IPS-NIHi7 (cell line): ENCODE data around the gene GDPD5.
"Not testable (repeated sequence)": the region's sequence is repeated elsewhere in the genome, so short reads cannot be mapped to it uniquely, and the experiment has no call there.

Experiments
- DNase-seq: peaks from one replicate; pipeline ENCODE4 v3.0.0; 2012; ENCODE audit warnings: mixed read lengths; ENCODE audit errors: extremely low spot score

Gene GDPD5

GRCh38 chr11:75429902-75430713 lies 95.6 kb downstream of the GDPD5 start:
- peak; percentile 77 for DNase-seq

- no peak for DNase-seq
Observed at GRCh38 chr11:75429641-75429901, 96.2 kb downstream of the GDPD5 start.

- no peak for DNase-seq
Observed at GRCh38 chr11:75428989-75429640, 96.6 kb downstream of the GDPD5 start.

DNA sequence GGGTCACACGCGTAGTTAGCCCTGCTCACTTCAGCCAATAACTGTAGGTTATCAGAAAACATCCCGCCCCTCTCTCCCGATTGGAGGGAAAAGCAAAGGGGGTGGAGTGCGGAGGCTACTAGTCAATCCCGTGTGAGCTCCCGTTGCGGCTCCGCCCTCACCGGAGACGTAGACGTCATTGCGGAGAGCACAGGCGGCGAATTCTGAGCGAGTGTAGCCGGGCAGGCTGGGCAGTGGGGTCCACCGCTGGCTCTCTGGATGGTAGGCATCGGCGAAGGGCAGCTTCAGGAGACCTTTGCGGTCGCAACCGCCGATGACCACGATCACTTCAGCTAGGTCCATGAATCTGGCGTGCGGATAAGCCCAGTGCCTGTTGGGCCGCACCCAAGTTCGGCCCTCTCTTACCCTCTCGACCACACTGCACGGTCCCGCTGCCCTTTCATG lies 97.4 kb downstream of the GDPD5 start:
- DNase-seq = peak; percentile 78

DNA sequence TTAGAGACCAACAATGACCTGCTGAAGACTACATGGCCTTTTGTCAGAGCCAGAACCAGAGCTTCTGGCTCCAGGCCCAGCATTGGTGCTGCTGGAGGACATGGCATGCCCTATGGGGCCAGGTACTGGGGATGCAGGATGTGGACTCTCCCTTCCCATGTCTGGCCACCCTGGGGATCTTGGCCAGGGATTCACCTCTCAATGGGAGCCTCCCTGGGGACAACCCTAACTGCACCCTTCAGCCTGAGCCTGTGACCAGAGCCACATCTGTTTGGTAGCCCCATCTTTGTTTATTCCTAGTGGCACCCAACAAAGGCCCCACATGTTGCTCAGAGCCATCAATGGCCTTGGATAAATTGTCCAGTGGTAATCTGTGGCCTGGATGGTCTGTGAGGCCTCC lies 98.6 kb downstream of the GDPD5 start:
- DNase-seq = no peak

DNA sequence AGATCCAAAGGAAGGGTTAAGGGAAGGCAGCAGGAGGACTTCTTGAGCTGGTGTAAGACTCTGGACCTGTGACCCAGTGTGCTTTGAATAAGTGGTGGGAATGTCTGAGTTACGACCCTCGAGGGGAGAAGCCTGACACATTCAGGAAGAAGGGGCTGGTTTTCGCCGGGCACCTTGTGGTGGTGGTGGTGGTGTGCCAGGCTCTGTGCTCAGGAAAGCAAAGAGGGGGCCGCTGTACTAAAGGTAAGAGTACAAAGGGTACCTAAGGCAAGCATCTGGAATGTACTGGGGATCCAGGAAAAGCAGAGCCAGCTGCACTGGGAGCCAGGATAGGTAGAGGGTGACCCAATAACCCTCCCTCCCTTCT lies 99.0 kb downstream of the GDPD5 start:
- DNase-seq = no peak

- peak; percentile 89 for DNase-seq
Observed at GRCh38 chr11:75425422-75425821, 100.3 kb downstream of the GDPD5 start.

DNA sequence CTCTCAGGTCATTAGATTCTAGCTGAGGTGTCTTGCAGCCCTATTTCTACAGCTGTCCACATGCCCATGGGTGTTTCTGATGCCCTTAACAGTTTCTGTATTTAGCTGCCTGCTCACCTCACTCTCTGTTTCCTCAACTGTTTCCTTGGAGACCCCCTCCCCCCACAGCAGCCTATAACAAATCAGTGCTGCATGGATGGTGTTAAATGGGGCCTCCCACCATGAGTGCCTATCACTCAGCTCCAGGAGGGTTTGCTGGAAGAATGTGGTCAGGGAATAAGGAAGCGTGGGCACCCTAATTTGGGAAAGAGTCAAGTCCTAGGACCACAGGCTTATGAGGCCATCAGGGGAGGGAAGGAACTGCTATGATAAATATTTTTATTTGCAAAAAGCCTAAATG lies 101.3 kb downstream of the GDPD5 start:
- DNase-seq = no peak

DNA sequence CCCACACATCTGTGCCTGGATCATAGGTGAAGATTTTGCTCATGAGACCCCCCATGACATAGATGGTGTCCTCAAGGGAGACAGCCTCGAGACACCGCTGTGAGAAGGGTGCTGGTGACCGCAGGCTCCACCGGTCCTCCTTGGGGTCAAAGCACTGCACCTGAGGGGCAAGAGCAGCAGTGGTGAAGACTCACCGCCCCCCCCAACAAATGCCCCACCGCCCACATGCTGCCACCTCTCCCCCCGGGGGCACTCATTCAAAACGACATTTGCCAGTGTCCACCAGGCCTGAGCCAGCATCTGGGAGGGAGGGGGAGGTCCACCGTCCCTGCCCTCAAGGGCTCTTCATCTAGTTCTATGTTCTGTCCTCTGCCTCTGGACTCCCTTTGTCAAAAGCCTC lies 102.0 kb downstream of the GDPD5 start:
- DNase-seq = no peak

- no peak for DNase-seq
Observed at GRCh38 chr11:75422248-75423231, 103.2 kb downstream of the GDPD5 start.

DNA sequence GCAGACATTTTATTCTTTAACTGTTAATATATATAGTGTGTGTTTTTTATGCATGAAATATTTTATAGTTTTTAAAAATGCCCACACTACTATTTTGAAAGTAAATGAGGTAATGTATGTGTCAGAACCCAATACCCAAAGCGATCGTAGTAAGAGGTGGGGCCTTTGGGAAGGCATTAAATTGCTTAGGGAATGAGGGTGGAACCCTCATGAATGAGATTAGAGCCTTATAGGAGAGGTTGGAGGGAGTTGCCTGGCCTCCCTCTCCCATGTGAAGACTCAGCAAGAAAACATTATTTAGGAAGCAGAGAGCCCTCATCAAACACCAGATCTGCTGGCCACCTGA lies 103.9 kb downstream of the GDPD5 start:
- no peak for DNase-seq

DNA sequence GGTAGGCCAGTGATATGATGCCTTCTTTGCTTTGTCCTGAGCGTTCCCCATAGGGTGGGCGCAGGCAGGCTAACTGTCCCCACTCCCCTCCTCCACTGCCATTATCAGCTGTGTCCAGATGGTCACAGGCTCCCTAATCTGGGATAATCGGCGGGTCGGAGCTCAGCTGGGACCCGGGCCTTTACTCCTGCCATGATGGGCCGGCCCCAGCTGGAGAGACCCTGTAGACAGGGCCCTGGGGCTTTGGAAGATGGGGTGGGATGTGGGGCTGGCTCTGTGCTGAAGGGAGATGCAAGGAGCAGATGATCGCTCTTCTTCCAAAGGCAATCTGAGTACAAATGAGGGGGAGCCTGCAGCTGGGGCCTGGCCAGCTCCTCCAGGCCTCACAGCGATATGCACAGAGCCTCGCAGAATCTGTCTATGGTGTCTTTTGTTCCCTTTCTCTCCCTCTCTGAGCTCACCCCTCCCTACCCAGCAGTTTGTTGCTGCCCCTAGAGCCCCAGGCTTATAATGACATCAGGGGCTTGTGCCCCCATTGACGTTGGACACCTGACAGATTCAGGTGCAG lies 104.6 kb downstream of the GDPD5 start:
- no peak for DNase-seq

DNA sequence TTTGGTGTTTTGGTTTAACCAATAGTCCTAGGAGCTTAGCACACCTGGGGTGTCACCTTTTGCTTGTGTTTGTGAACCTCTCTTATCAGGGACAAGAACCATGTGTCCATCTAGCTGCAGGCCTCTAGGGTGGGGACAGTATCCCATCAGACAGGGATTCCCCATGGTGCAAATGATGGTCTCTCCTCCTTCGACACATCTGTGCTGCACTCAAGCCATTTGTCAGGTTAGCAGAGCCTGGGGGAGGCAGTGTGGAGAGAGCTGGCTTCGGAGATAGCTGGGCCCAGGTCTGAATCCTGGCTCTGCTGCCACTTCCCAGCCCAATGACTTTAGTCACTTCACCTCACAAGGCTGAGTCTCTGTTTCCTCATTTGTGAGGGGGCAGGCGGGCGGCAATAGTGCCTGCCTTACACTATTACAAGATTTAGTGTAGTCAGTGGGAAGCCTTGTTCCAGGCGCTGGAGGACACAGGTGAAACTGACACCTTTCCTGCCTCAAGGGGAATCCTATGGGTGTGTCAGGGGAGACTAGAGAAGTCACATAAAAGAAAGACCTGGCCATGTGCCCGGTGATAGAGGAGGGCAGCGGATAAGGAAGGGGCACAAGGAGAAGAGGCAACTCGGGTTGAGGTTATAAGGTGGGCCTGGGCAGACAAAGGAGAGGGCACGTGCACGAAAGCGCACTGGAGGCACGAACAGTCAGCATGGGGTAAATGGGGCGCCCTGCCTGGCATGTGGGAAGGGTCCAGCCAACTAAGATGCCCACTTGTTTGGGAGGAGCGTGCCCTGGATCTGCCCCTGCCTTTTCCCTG lies 105.3 kb downstream of the GDPD5 start:
- DNase-seq = no peak

DNA sequence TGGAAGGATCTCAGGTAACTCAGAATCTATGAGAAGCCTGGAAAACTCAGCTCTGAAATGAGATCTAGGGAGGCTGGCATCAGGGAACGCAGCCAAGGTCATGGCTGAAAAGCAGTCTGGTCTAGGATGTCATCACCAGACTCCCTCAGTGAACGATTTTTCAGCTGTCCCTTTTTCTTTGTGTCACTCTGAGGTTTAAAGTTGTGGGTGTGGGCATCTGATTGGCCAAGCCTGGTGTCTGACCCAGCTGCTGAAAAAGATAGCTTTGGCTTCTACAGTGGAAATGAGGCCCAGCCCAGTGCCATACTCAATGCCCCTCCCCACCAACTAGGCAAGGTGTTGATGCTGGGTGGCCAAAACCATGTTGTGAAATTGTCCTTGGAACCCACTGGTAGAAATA lies 111.9 kb downstream of the GDPD5 start:
- DNase-seq = no peak

DNA sequence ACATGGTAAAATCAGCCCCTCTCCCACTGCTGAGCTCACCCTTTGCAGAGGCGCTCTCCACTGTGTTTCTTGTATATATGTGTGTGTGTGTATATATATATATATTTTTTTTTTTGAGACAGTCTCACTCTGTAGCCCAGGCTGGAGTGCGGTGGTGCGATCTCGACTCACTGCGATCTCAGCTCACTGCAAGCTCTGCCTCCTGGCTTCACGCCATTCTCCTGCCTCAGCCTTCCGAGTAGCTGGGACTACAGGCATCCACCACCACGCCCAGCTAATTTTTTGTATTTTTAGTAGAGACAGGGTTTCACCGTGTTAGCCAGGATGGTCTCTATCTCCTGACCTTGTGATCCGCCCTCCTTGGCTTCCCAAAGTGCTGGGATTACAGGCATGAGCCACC lies 112.6 kb downstream of the GDPD5 start:
- DNase-seq = not testable (repeated sequence)

DNA sequence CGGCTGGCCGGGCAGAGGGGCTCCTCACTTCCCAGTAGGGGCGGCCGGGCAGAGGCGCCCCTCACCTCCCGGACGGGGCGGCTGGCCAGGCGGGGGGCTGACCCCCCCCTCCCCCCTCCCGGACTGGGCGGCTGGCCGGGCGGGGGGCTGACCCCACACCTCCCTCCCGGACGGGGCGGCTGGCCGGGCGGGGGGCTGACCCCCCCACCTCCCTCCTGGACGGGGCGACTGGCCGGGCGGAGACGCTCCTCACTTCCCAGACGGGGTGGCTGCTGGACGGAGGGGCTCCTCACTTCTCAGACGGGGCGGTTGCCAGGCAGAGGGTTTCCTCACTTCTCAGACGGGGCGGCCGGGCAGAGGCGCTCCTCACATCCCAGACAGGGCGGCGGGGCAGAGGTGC lies 115.8 kb downstream of the GDPD5 start:
- DNase-seq = not testable (repeated sequence)

DNA sequence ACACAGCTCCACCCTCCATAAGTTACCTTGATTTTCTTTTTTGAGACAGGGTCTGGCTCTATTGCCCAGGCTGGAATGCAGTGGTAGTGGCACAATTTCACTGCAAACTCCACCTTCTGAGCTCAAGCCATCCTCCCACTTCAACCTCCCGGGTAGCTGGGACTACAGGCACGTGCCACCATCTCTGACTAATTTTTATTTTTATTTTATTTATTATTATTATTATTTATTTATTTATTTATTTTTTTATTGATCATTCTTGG lies 116.9 kb downstream of the GDPD5 start:
- no peak for DNase-seq

DNA sequence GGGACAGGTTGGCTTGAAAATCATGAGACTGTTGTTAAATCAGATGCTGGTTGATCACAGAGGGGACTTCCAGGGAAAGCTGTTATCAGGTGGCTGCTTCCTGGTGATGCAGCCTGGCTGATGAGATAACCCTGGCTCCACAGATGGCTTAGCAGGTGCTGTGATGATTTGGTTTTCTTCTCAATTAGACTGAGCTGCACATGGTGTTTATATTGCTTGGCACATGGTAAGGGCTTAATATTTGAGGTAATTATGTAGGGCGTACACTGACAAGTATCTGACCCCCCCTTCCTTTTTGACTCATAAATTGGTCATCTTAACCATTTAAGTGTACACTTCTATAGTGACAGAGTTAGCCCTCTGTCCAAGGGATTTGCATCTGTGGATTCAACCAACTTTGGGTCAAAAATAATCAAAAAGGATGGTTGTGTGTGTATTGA lies 119.4 kb downstream of the GDPD5 start:
- DNase-seq = no peak

DNA sequence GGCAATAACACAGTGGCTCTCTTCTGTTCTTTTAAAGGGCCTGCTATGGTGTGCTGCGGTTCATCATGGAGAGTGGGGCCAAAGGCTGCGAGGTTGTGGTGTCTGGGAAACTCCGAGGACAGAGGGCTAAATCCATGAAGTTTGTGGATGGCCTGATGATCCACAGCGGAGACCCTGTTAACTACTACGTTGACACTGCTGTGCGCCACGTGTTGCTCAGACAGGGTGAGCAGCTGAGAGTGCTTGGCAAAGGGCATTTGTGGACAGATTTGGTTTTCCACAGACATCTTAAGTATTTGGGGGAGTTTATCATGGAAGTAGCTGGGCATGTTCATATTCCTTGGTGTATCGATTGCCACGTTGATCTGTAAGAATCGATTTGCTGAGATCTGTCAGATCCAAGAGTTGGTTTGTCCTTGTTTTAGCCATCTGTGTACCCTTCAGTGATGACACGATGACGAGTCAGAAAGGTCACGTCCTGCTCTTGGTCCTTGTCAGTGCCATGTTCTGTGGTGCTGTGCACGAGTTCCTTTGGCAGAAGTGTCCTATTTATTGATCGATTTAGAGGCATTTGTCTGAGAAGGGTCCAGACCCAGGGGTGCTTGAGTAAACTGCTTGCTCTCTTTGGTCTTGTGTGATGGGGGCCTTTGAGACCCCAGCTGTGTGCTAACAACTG lies 121.6 kb downstream of the GDPD5 start:
- DNase-seq = no peak

DNA sequence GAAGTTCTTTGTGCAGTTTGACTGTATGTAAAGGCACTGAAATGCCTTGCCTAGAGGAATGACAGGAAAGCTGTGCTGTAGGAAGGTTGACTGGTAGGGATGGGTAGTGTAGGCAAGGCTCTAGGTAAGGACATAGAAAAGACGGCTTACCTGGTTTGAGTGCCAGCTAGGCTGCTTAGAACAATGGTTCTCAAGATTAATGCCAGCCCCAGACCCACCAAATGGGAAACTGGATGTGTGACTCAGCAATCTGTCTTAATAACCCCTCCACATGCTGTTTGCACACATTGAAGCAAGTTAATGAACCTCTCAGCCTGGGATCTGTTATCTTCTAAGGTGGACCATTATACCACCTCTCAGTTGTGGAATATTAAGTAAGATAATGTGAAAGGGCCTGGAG lies 122.7 kb downstream of the GDPD5 start:
- DNase-seq = no peak
